ENCODE results near the gene HPGDS.
"Not testable (repeated sequence)": the region's sequence is repeated elsewhere in the genome, so short reads cannot be mapped to it uniquely, and the experiment has no call there.

HPGDS gene

DNA sequence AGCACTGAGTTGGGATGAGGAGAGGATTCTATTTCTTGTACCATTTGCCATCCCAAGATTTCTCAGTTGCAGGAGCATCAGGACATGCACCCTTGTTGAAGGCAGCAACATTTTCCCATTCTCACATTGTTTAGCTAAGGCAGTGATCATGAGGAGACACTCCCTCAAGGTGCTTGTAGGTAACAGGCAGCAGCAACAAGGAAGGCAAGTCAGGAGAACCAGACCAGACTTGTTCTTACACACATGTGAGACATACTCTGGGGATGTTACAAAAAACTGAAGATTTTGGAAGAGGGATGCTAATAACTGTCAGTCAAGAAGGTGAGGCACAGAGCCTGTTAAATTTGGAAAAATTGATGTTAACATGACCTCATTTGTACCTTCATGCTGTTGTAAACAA, 15.5 kb upstream of the HPGDS start:
- in situ Hi-C loops (cut with MboI; ENCODE audit: low sequenced_read_pairs) = no loop called here

DNA sequence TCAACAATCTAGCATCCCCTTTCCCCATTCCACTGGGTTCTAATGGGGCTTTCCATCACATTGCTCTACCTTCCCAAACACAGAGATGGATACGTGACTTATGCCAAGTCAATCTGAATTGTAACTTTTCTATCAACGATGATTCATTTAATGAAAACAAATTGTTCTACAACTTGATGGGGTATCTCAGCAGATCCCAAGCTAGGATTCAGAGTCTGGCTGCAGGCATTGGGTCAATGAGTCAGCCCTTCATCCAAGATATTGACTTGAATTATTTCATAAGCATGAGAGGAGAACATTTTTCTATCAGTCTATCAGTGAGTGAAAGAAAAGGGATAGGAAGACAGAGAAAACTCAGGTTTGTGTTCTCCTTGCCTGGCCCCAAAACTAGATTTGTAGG, 15.0 kb upstream of the HPGDS start:
- in situ Hi-C loops (cut with MboI; ENCODE audit: low sequenced_read_pairs) = no loop called here

DNA sequence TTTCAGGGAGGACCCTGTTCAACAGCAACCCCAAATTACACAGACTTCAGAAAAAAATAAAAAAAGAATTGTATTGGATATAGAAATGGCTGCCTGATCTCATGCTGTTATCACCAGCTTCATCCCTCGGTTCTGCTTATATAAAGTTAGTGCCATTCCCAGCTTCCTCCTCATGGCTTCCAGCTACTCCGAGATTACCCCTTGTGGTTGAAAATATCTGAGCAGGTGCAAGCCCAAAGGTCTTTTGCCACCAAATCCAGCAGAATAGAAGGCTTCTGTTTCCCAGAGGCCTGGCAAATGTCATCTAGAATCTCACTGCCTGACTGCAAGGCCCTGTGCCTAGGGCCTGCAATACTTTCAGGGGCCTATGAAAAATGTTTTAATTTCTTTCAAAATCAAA, 13.8 kb upstream of the HPGDS start:
- in situ Hi-C loops (cut with MboI; ENCODE audit: low sequenced_read_pairs) = no loop called here

GRCh38 chr4:94354474-94354896, 11.8 kb upstream of the HPGDS start:
- in situ Hi-C loops (cut with MboI; ENCODE audit: low sequenced_read_pairs) = no loop called here

- in situ Hi-C loops (cut with MboI; ENCODE audit: low sequenced_read_pairs) = no loop called here
Observed at GRCh38 chr4:94352996-94353395, 10.4 kb upstream of the HPGDS start.

GRCh38 chr4:94352163-94352562, 9.5 kb upstream of the HPGDS start:
- in situ Hi-C loops (cut with MboI; ENCODE audit: low sequenced_read_pairs) = no loop called here

GRCh38 chr4:94351319-94351718, 8.7 kb upstream of the HPGDS start:
- in situ Hi-C loops (cut with MboI; ENCODE audit: low sequenced_read_pairs) = no loop called here

DNA sequence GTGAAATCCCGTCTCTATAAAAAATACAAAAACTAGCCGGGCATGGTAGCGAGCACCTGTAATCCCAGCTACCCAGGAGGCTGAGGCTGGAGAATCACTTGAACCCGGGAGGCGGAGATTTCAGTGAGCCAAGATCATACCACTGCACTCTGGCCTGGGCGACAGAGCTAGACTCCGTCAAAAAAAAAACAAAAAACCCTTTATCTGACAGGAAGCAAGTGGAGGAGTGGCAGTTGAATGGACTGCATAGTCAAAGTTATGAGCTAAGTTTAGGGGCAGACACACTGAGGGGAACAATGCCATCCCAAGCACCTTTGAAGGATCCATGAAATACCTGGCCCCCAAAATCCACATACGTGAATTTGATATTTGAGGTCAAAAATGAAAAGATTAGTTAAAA, 7.5 kb upstream of the HPGDS start:
- in situ Hi-C loops (cut with MboI; ENCODE audit: low sequenced_read_pairs) = no loop called here

GRCh38 chr4:94349193-94349592, 6.6 kb upstream of the HPGDS start:
- in situ Hi-C loops (cut with MboI; ENCODE audit: low sequenced_read_pairs) = no loop called here

DNA sequence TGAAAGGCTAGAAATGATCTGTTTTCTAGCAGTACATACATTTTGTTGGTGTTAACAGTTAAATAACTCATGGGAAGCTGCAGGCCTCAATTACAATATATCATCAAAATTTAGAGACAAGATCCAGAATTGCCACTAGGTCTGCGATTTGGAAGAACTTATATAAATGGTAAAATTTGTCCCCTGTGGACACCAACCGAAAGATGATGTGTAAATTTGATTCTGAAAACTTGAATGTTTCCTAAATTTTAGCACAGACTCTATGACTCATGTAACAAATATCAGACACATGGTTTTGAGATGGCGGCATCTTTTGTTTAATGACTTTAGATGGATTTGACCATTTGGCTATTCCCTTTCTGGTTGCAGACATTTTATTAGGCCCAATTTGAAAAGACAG, 6.0 kb upstream of the HPGDS start:
- in situ Hi-C loops (cut with MboI; ENCODE audit: low sequenced_read_pairs) = no loop called here

- in situ Hi-C loops (cut with MboI; ENCODE audit: low sequenced_read_pairs) = no loop called here
Observed at GRCh38 chr4:94346541-94346940, 3.9 kb upstream of the HPGDS start.

- in situ Hi-C loops (cut with MboI; ENCODE audit: low sequenced_read_pairs) = no loop called here
Observed at GRCh38 chr4:94345969-94346368, 3.3 kb upstream of the HPGDS start.

DNA sequence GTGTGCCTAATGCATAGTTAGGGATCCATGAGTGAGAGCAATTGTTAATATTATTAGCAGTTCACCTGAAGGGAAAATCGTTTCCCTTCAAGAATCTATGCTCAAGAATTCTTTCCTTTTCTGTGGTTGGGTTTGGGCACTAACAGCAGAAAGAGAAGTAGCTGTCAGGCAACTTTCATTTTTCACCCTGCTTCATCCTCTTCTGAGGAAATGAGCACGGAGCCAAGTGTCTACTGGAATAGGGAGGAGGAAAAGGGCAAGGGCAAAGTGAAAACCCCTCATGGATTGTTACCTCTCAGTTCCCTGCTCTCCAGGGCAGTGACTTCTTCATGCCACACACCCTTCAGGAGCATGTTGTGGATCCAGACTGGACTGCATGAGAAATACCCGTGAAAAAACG, 2.6 kb upstream of the HPGDS start:
- in situ Hi-C loops (cut with MboI; ENCODE audit: low sequenced_read_pairs) = no loop called here

- in situ Hi-C loops (cut with MboI; ENCODE audit: low sequenced_read_pairs) = no loop called here
Observed at GRCh38 chr4:94344457-94344856, 1.8 kb upstream of the HPGDS start.

DNA sequence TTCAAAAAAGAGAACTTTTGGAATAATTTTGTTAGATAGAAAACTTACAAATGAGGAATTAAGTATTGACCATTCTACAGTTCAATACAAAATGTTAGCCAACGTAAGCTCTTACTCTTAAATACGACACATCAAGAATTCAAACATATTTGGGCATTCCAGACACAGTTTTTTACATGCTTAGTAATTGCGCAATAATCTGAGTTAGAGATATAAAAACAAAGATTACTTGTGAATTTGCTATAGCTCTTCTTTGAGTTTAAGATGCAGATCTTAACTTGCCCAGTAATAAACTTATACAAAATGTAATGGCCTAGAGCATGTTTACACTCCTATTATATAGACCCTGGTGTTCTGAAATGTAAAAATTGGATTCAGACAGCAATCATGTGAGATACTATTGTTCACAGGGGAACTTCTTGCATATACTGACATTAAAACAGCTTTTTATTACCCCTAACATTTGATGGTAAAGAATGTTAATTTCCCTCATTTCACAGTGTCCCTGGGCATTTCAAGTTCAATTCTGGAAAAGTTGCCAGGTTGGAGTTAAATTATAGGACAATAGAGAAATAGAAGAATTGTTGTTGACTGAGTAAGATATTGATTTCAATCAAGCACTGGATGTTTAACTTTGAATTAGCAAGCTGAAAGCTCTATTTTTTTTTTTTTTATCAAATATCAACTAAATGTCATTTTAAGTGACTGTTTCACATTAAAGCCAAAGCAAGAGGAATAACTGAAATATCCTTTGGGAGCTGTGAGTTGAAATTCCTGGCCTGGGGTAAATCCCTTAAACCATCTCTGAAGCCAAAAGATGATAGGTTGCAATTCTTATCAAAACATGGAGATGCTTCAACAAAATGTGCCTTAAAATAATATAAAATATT, 910 bp downstream of the HPGDS start:
- in situ Hi-C loops (cut with MboI; ENCODE audit: low sequenced_read_pairs) = no loop called here

DNA sequence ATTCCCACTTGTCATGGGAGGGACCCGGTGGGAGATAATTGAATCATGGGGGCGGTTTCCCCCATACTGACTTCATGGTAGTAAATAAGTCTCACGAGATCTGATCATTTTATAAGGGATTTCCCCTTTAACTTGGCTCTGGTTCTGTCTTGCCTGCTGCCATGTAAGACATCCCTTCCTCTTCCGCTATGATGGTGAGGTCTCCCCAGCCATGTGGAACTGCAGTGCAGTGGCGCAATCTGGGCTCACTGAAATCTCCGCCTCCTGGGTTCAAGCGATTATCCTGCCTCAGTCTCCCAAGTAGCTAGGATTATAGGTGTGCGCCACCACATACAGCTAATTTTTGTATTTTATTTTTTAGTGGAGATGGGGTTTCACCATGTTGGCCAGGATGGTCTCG, 2.9 kb downstream of the HPGDS start:
- in situ Hi-C loops (cut with MboI; ENCODE audit: low sequenced_read_pairs) = no loop called here

DNA sequence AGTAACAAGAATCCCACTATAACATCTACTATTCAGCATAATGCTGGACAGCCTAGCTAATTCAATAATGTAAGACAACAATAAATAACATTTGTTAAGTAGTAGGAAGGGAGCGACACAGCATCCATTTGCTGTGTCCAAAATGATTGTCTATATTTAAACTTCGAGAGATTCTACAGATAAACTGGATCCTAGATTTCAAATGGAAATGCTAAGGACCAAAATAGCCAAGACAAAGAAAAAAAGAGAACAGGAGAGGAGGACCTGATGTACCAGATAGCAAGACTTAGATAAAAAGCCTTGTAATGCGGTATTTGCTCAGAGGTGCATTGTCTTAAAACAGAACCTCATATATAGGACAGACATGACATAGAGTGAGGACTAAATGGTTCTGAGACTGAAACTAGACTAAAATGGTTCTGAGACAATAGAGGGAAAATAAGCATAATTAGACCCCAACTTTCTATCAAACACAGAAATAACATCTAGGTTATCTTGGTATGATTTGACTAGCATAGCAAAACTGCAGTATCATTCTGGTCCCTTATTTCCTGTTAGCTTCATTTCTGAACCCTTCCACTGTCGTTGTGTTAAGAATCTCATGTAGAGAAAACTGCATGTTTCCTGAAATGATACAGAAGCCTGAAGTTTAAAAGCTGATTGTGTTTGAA, 3.8 kb downstream of the HPGDS start:
- in situ Hi-C loops (cut with MboI; ENCODE audit: low sequenced_read_pairs) = no loop called here

GRCh38 chr4:94336791-94337190, 5.8 kb downstream of the HPGDS start:
- in situ Hi-C loops (cut with MboI; ENCODE audit: low sequenced_read_pairs) = not testable (repeated sequence)

- in situ Hi-C loops (cut with MboI; ENCODE audit: low sequenced_read_pairs) = no loop called here
Observed at GRCh38 chr4:94336303-94336702, 6.3 kb downstream of the HPGDS start.

GRCh38 chr4:94334962-94335361, 7.7 kb downstream of the HPGDS start:
- in situ Hi-C loops (cut with MboI; ENCODE audit: low sequenced_read_pairs) = no loop called here

GRCh38 chr4:94334476-94334875, 8.2 kb downstream of the HPGDS start:
- in situ Hi-C loops (cut with MboI; ENCODE audit: low sequenced_read_pairs) = no loop called here

- in situ Hi-C loops (cut with MboI; ENCODE audit: low sequenced_read_pairs) = no loop called here
Observed at GRCh38 chr4:94333866-94334265, 8.8 kb downstream of the HPGDS start.

Measured in hTERT RPE-1 (cell line).